Cardiac fibroblast (primary cell): Measurements from ENCODE around the gene SH2D2A.

Experiments
- DNase-seq, 2 donors: peaks; one replicate each; pipeline versions ENCODE4 v3.0.0 to v3.0.0-alpha.2; 2010; ENCODE audit warnings: low read depth in 2 of 2
- H3K4me3 ChIP-seq, 2 donors: replicated peaks in 1 of 2; 1 replicate in 1 of 2; 2 replicates in 1 of 2; pipeline ENCODE4 v1.5.1; 2011; ENCODE audit warnings: low read depth in 2 of 2, low read length in 2 of 2, mild to moderate bottlenecking in 2 of 2, moderate library complexity in 1 of 2
- CTCF ChIP-seq: IDR thresholded peaks from one replicate; pipeline ENCODE4 v1.5.1; 2011; ENCODE audit warnings: low read depth, mild to moderate bottlenecking, low read length, inconsistent platforms

SH2D2A gene

GRCh38 chr1:156796340-156797097, 20.1 kb downstream of the SH2D2A start:
- no peak for TF ChIP-seq CTCF
- no peak overlapping the region for H3K4me3 ChIP-seq
- DNase-seq, result no peak

- no peak for TF ChIP-seq CTCF
- no peak for DNase-seq
- no peak overlapping the region for H3K4me3 ChIP-seq
Observed at GRCh38 chr1:156795787-156796186, 20.9 kb downstream of the SH2D2A start.

- TF ChIP-seq CTCF, result no peak
- no peak for DNase-seq
- H3K4me3 ChIP-seq, result no peak overlapping the region
Observed at GRCh38 chr1:156795374-156795733, 21.3 kb downstream of the SH2D2A start.

GRCh38 chr1:156794506-156795373, 21.9 kb downstream of the SH2D2A start:
- no peak for TF ChIP-seq CTCF
- H3K4me3 ChIP-seq, result no peak overlapping the region
- DNase-seq, result no peak

- TF ChIP-seq CTCF, result no peak
- DNase-seq, result no peak
- H3K4me3 ChIP-seq, result no peak overlapping the region
Observed at GRCh38 chr1:156789621-156790318, 26.9 kb downstream of the SH2D2A start.

GRCh38 chr1:156788136-156788535, 28.5 kb downstream of the SH2D2A start:
- no peak for TF ChIP-seq CTCF
- no peak overlapping the region for H3K4me3 ChIP-seq

More at GRCh38 chr1:156788136-156788535, 28.5 kb downstream of the SH2D2A start:
- no peak for DNase-seq
